HFFc6 (cell line): ENCODE data around the gene CFAP77. TPM values are rescaled to one million over a fixed set of nuclear protein-coding genes. Genes with fewer than 3 reads are reported as not detected.

Experiments
- DNase-seq: peaks from one replicate; pipeline ENCODE4 v3.0.0-alpha.2; 2018
- H3K27ac Mint-ChIP-seq: 2 replicates; pipeline ENCODE4 v1.8.0; 2020; ENCODE audit warnings: mild to moderate bottlenecking, mixed read lengths
- H3K27me3 Mint-ChIP-seq: 2 replicates; pipeline ENCODE4 v1.8.0; 2021; ENCODE audit warnings: mild to moderate bottlenecking, moderate library complexity, mixed read lengths; ENCODE audit not compliant: insufficient read depth
- H3K36me3 Mint-ChIP-seq: 2 replicates; pipeline ENCODE4 v1.8.0; 2021; ENCODE audit warnings: low read depth, mixed read lengths
- H3K4me1 Mint-ChIP-seq: 2 replicates; pipeline ENCODE4 v1.8.0; 2020; ENCODE audit warnings: low read depth, mixed read lengths
- H3K4me3 Mint-ChIP-seq: 2 replicates; pipeline ENCODE4 v1.8.0; 2020; ENCODE audit warnings: mild to moderate bottlenecking, moderate library complexity, mixed read lengths
- H3K9me3 Mint-ChIP-seq: 2 replicates; pipeline ENCODE4 v1.8.0; 2020; ENCODE audit warnings: mild to moderate bottlenecking, mixed read lengths
- CTCF ChIP-seq: fragments of 200-600 bp; sonication (generic); IDR thresholded peaks from 2 replicates; pipeline ENCODE4 v1.5.0; 2021; ENCODE audit warnings: antibody characterized with exemption, mild to moderate bottlenecking
- total RNA-seq, 6 experiments: library from RNA; stranded (reverse); fragmentation: NEBNext Ultra II Directional; extraction: Animal tissue kit (Norgen Biotek cat#: 25700); gene quantifications; 2 replicates in 1 of 6; 3 replicates in 5 of 6; pipeline ENCODE4 v1.2.3, GENCODE V29; 2021

CFAP77 gene
- total RNA-seq, 6 experiments from 2014 or later, result not detected

- Mint-ChIP-seq H3K27ac (no peak overlapping the region; the same call in 1 of the 2 replicates), H3K27me3 (peaks cover 4% of the 10 kb centered on the region), H3K4me1 (peaks cover 19% of the 10 kb centered on the region), H3K4me3 (no peak overlapping the region; the same call in 1 of the 2 replicates), H3K36me3 (peaks cover 67% of the 10 kb centered on the region), H3K9me3 (no peaks in the 10 kb centered on the region)
- no peak for TF ChIP-seq CTCF
- DNase-seq, result no peak
Observed at GRCh38 chr9:132610661-132611060, 200.7 kb downstream of the CFAP77 start.

- DNase-seq, result no peak
- Mint-ChIP-seq H3K9me3 (no peaks in the 10 kb centered on the region), H3K36me3 (peaks cover 71% of the 10 kb centered on the region), H3K27me3 (peaks cover 6% of the 10 kb centered on the region), H3K27ac (no peak overlapping the region), H3K4me1 (peaks cover 16% of the 10 kb centered on the region), H3K4me3 (no peak overlapping the region)
- TF ChIP-seq CTCF, result no peak
Observed at GRCh38 chr9:132614324-132614723, 204.3 kb downstream of the CFAP77 start.

- Mint-ChIP-seq H3K27me3 (peaks cover 6% of the 10 kb centered on the region), H3K4me3 (no peak overlapping the region), H3K9me3 (no peaks in the 10 kb centered on the region), H3K4me1 (peaks cover 2% of the 10 kb centered on the region), H3K36me3 (peaks cover 61% of the 10 kb centered on the region), H3K27ac (no peak overlapping the region)
- DNase-seq, result no peak
- TF ChIP-seq CTCF, result no peak
Observed at GRCh38 chr9:132615774-132616173, 205.8 kb downstream of the CFAP77 start.

- peaks cover 6% of the 10 kb centered on the region for H3K27me3 Mint-ChIP-seq
- no peak overlapping the region for H3K27ac Mint-ChIP-seq
- H3K9me3 Mint-ChIP-seq, result no peaks in the 10 kb centered on the region
- no peak overlapping the region for H3K4me3 Mint-ChIP-seq
- no peak for DNase-seq
- H3K36me3 Mint-ChIP-seq, result peaks cover 53% of the 10 kb centered on the region
- H3K4me1 Mint-ChIP-seq, result peaks cover under 1% of the 10 kb centered on the region; the same call in 1 of the 2 replicates
- no peak for TF ChIP-seq CTCF
Observed at GRCh38 chr9:132616725-132617124, 206.7 kb downstream of the CFAP77 start.

- TF ChIP-seq CTCF, result no peak
- DNase-seq, result peak; percentile 19
- Mint-ChIP-seq H3K4me1 (peaks cover 10% of the 10 kb centered on the region; the same call in 1 of the 2 replicates), H3K9me3 (no peaks in the 10 kb centered on the region), H3K27me3 (peaks cover 3% of the 10 kb centered on the region), H3K27ac (no peak overlapping the region), H3K4me3 (no peak overlapping the region), H3K36me3 (peaks cover 46% of the 10 kb centered on the region)
Observed at GRCh38 chr9:132622159-132622558, 212.1 kb downstream of the CFAP77 start.

Other genes starting within 250 kb of the CFAP77 start
- under 1 TPM; 0.41 to 0.82 (median 0.51) TPM for gene NTNG2, start 248.2 kb upstream of the CFAP77 start, total RNA-seq
- gene SETX, start 55.2 kb upstream of the CFAP77 start, total RNA-seq, result 10 to 100 TPM; 14.9 to 18.7 (median 17.7) TPM
- gene TTF1, start 3.4 kb upstream of the CFAP77 start, total RNA-seq, result 10 to 100 TPM in 4 of 6 experiments, 1 to 10 TPM in 2; 8.5 to 11.7 (median 10.4) TPM
- not detected for gene BARHL1, start 172.4 kb downstream of the CFAP77 start, total RNA-seq